DMS53 treated with DMSO at 0.1 percent for 48 hours (cell line): Measurements from ENCODE around the gene FBLN7.
A peak's percentile ranks its signal among the peaks of the same experiment; 100 is the strongest.

ENCODE experiments used
- DNase-seq: peaks from one replicate; lab custom pipeline; 2025; ENCODE audit not compliant: unreplicated experiment; lab: John Stamatoyannopoulos, UW

The FBLN7 gene

GRCh38 chr2:112140205-112140802, 2.1 kb downstream of the FBLN7 start:
- peak; percentile 32 for DNase-seq

GRCh38 chr2:112140899-112141625, 2.9 kb downstream of the FBLN7 start:
- peak; percentile 63 for DNase-seq

GRCh38 chr2:112141626-112142007, 3.4 kb downstream of the FBLN7 start:
- DNase-seq, result peak; percentile 97

DNA sequence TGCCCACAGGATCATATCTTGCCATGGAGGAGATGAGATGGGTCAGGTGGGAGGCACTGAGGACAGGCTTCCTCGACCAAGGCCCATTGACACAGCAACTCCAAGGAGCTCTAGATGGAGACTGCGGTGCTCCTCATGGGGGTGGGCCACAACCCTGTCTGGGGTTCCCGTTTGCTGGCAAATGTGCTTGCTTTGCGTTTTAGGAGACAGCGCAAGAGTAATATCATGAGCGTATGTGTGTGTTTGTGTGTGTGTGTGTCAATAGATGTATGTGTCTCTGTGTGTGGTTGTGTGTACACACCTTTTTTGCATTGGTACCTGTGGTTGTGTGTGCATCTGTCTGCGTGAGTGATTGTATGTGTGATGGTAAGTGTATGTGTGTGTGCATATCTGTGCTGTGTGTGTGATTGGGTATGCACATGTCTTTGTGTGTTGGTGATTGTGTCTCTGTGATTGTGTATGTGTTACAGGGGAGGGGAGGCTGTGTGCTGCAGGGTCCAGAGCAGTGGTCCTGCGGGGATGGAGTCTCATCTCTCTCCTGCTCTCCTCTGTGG, 4.4 kb downstream of the FBLN7 start:
- DNase-seq, result no peak

DNA sequence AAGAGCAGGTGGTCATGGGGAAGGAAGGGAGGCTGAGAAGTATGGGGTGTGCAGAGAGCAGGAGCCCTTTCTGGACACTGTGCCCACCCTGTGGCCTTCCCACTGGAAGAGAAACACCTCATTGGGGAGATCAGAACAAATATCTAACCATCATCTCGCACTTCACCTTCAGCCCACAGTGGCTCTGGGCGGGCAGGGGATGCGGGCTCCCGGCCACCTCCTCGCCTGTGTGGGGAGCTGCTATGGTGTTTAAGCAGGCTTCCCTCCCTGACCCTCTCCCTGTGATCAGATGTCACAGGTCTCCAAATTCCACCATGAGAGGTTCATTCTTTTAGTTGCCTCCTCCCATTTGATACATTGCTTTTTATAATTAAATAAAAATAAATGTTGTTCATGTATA, 5.0 kb downstream of the FBLN7 start:
- DNase-seq, result no peak

DNA sequence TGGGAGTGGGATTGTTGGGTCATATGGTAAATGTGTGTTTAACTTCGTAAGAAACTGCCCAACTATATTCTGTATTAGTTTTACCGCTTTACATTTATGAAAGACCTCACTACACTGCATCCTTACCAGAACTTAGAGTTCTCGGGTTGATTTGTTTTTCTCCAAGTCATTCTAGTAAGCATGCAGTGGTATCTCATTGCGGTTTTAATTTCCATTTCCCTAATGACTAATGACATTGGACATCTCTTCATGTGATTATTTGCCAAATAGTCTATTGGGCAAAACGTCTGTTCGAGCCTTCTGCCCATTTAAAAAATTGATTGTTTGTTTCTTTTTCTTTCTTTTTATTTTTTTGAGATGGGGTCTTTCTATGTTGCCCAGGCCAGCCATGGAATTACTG, 6.8 kb downstream of the FBLN7 start:
- no peak for DNase-seq

DNA sequence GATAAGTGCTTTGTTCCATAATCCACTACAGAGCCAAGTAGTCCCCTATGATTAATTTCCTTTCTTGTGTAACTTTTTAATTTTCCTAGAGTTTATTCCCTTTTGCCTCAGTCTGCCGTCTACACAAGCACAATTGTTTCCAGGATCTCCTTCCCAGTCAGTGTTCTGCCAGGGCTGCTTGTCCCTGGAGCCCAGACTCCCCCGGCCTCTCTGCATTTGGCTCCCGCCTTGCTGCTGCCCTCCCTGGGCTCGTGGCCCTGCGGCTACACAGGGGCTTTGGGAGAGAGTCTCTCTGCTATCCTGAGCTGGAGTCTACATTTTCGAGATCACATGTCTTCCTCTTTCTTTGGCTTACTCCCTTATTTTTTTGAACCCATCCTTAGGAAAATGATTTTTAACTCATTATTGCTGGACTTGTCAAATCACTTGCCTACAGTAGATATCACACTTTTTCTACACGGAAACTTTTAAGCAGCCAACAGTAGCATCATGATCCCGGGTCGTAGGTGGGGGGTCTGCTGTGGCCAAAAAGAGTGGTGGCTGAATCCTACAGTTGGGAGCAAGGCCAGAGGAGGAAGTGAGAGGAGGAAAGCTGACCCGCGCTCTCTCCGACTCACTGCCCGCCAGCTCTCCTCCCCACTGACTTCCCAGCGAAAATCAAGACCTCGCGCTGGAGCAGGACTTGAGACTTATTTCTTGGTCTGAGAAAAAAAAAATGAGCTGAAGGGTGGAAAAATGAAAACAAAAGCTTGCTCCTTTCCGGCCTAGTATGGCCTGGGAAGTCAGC, 9.4 kb downstream of the FBLN7 start:
- DNase-seq, result no peak

DNA sequence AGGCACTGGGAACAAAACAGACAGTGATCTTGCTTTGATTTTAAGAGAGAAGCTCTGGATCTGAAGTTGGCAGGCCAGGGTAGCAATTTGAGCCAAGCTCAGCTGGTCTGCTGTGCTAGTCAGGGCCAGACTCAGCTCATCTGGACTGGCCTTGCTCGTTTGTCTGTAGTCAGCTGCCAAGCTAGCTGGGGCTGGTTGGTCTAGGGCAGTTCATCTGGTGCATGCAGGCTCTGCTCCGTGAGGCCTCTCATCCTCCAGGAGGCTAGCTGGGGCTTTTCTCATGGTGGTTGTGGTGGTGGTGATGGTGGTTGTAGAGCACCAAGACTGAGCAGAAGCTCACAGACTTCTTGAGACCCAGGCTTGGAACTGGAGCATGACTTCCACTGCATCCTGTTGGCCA, 10.3 kb downstream of the FBLN7 start:
- no peak for DNase-seq

DNA sequence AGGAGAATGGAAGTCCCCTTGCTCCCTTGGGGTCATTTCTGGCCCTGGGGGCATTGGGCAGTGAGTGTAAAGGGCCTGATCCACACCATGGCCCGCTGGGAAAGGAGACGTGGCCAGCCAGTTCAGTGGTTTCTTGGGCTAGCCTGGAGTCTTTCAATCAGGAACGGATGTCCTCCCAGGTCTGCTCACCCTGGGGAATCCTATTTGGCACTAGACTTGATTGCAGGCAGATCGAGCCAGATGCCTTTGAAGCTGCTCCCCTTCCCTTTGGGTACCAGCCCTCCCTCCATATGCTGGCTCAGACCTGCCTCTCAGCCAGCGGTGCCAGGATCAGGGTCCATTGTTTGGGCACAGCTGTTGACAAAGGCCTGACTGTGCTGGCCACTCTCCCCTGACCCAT, 11.0 kb downstream of the FBLN7 start:
- no peak for DNase-seq

- DNase-seq, result no peak
Observed at GRCh38 chr2:112149866-112150435, 11.8 kb downstream of the FBLN7 start.

GRCh38 chr2:112150447-112150846, 12.3 kb downstream of the FBLN7 start:
- no peak for DNase-seq

DNA sequence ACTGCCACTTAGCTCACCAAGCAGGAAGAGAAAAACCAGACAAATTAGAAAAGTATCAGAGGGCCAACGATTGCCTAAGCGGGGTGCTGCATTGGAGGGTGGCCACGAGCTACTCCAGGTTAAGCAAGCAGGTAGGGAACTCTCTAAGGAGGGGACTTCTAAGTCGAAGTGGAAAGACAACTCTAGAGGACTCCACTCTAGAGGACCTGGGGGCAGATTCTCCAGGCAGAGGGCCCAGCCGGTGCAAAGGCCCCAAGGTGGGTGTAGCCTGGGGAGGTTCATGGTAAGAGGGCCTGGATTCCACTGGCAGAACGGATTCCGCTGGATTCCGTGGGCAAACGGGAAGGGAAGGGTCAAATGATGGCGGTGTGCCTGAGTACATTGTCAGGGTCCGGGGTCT, 12.7 kb downstream of the FBLN7 start:
- no peak for DNase-seq

DNA sequence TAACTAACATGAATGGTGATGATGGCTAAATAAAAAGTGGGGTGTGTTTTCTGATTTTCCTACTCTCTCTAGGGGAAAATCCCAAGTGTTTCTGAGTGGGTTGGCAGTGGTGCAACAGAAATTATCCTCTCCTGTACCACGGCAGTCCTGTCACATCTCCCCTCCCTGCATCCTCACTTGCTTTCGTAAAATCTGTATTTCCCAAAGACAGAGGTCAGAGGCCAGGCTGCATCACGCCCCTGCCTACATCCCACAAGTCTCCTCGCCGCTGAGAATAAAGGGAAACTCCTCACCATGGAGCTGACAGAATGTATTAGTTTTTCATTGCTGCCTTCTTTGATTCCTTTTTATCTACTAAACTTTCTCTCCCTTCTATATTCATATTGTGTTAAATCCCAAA, 13.1 kb downstream of the FBLN7 start:
- DNase-seq, result no peak

DNA sequence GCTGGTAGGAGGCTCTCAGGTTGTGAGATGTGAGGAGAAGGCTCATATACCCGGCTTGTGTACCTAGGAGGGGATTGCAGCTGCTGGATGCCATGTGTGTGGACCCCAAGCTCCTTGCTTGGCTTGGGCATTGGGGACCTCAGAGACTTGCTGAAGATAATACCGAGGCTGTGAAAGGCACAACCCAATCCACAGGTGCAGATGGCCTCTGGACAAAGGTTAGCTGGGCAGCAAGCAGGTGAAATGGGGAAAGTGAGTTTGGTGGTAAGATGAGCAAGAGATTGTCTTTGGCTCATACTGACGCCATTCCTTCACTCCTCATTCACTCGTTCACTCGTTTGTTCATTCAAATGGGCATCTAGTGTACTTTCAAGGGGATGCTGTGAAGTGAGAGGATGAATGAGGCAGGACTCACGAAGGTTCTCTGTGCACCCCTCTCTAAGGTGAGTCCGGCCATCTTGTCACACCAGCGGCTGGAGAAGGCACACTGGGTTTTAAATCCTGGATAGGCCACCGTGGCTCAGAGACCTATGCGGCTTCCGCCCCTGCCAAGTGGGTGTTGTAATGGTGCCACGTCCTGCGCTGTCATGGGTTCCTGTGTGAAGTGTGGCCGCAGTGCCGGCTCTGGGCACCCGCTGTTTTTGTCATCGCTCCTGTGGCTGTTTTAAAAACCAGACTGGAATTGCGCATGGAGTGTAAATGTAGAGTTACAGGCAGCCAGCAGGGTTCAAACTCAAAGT, 13.7 kb downstream of the FBLN7 start:
- DNase-seq, result no peak

DNA sequence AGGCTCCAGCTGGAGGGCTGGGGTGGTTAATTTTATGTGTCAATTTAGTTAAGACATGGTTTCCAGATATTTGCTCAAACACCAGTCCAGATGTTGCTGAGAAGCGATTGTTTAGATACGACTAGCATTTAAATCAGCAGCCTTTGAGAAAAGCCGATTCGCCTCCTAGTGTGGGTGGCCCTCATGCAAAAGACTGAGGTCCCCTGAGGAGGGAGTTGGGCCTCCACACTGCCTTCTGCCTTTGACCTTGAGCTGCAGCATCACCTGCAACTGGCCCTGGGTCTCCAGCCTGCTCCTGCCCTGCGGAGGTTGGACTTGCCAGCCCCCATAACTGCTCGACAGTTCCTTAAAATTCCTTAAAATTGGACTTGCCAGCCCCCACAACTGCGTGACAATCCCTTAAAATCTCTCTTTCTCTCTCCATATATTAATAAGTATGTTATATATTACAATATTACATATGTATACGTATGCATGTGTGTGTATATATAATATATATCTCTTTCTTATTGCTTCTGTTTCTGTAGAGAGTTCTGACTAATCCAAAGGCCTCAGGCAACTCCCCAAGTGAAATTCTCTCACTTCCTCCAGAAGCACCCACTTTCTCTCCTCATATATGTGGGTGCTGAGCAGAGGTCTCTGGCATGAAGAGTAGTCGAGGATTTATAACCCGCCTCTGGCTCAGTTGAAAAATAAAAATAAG, 14.4 kb downstream of the FBLN7 start:
- DNase-seq, result no peak

DNA sequence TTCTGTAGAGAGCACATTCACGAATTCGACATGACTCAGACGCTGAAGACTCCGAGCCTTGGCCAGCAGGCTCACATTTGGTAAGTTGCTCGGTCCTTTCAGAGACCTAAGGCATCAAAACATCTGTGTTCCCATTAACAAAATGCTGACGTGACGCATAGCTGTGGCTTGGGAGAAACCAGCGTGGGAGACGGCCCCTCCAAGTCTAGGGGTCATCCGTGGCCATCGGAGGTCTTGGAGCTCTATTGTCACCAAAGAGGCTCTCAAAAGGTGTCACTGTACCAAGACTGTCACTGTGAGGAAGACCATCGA, 14.9 kb downstream of the FBLN7 start:
- DNase-seq, result no peak

- DNase-seq, result no peak
Observed at GRCh38 chr2:112153501-112153900, 15.3 kb downstream of the FBLN7 start.

DNA sequence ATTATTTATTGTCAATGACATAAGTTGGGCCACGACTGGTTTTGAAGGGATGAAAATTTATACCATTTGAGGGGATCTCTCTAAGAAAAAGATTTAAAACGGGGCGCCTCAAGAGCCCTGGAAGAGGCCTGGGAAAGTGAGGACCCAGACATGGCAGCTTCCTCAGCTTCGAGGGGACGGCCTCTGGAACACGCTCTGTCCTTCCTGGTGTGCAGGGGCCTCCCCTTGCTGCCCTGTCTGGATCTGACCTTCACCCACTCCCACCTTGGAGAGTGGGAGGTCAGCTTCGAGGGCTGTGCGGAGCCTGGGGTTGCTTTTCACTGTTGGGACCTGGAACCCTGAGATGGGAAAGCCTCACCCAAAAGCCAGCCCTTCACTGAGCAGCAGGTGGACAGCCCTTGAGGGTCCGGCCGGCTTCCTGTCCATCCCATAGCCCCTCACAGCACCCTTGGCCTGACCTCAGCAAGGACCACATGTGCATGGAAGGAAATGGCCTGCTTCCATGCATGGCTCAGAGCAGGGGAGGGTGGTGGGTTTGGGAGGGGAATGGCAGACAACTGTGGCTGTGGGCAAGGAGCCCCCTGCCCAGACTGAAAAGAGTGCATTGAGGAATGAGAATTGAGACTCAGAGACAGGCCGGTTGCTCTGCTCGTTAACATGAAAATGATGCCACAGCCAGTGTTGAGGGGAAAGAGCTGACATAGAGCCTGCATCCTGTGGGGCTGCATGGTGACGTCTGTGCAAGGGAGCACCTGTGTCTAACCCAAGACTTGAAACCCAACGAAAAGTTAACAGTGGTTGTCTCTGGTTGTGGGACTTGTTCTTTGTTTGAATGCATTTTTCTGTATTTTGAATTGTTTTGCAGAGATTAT, 16.3 kb downstream of the FBLN7 start:
- no peak for DNase-seq

DNA sequence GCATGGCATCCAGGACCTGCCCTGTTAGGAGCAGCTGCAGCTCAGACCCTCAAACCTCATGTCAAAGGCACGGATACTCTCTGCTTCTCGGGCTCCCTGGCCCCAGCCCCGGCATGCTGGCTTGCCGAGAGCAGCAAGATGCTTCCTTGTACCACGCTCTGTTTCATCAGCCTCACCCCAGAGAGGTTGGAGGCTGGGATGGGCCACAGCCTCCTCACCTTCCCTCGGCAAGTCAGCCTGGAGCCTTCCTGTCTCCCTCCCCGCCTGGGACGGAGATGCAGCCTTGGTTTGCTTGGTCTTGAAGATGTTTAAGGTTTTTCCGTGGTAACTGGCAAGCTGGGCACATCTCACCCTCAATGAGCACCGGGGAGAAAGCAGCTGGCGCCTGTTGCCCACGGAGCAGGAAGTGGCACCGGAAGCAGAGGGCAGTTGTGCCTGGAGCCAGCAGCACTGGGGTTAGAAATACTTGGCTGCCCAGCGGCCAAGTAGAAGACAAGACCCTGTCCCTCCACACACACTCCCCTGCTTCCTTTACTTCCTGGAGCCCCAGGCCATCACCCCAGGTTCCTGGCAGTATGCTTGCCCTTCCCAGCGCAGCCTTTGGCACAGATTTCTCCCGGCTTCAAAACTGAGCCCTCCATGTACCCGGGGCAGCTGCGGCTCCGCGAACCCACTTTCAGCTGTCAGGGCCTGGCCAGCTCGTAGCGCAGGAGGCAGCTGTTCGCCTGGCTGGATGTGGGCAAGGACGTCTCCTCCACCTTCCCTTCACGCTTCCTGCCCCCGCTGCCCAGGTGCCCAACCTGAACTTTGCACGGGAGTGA, 17.4 kb downstream of the FBLN7 start:
- no peak for DNase-seq
